GM20000 (cell line): ENCODE data around the gene UCN.

Experiments used
- DNase-seq: peaks from one replicate; pipeline ENCODE4 v3.0.0; 2012; ENCODE audit warnings: low spot score
- CTCF ChIP-seq: IDR thresholded peaks from 2 replicates; pipeline ENCODE4 v1.5.1; 2012; ENCODE audit warnings: mild to moderate bottlenecking, control low read depth; ENCODE audit errors: extremely low read depth, missing control alignments

UCN gene

GRCh38 chr2:27312152-27312551 is 3.9 kb upstream of the UCN start:
- DNase-seq: no peak
- no peak for TF ChIP-seq CTCF

GRCh38 chr2:27309651-27310050 is 1.4 kb upstream of the UCN start:
- DNase-seq: no peak
- TF ChIP-seq CTCF: no peak

- no peak for TF ChIP-seq CTCF
- no peak for DNase-seq
These were observed 493 bp downstream of the UCN start for GRCh38 chr2:27307545-27308358.

GRCh38 chr2:27307287-27307544 is 1.0 kb downstream of the UCN start:
- DNase-seq: no peak
- no peak for TF ChIP-seq CTCF

GRCh38 chr2:27306573-27307286 is 1.5 kb downstream of the UCN start:
- no peak for TF ChIP-seq CTCF
- peak; percentile 61 for DNase-seq

GRCh38 chr2:27306136-27306535 is 2.1 kb downstream of the UCN start:
- no peak for TF ChIP-seq CTCF
- DNase-seq: no peak

- no peak for DNase-seq
- no peak for TF ChIP-seq CTCF
These were observed 2.7 kb downstream of the UCN start for GRCh38 chr2:27305516-27305915.
